Measurements from ENCODE around the gene ANKH.

The ANKH gene

GRCh38 chr5:14765587-14765986, 106.0 kb downstream of the ANKH start:
- TF ChIP-seq CTCF (IDR thresholded peaks at IDR 0.05; ENCODE audit: poor library complexity, severe bottlenecking): no peak
- ATAC-seq (ENCODE audit: low read depth) (no peak), DNase-seq (ENCODE audit: low spot score) (no peak)

GRCh38 chr5:14762549-14763216, 108.9 kb downstream of the ANKH start:
- Histone ChIP-seq H3K27me3 (ENCODE audit: insufficient read depth, poor library complexity, severe bottlenecking) (no peaks in the 10 kb centered on the region), H3K27ac (ENCODE audit: poor library complexity, severe bottlenecking) (no peak overlapping the region), H3K4me3 (ENCODE audit: severe bottlenecking) (no peak overlapping the region), H3K4me1 (ENCODE audit: insufficient read depth, poor library complexity, severe bottlenecking) (peaks cover 1% of the 10 kb centered on the region), H3K36me3 (ENCODE audit: low read depth) (no peaks in the 10 kb centered on the region), H3K9me3 (ENCODE audit: severe bottlenecking) (no peaks in the 10 kb centered on the region)
- DNase-seq (ENCODE audit: low spot score) (no peak), ATAC-seq (ENCODE audit: low read depth) (no peak)
- TF ChIP-seq CTCF (IDR thresholded peaks at IDR 0.05; ENCODE audit: poor library complexity, severe bottlenecking): no peak

More at GRCh38 chr5:14765587-14765986, 106.0 kb downstream of the ANKH start:
- H3K4me3 ChIP-seq (ENCODE audit: severe bottlenecking): no peak overlapping the region
- no peaks in the 10 kb centered on the region for H3K9me3 ChIP-seq (ENCODE audit: severe bottlenecking)
- H3K27me3 ChIP-seq (ENCODE audit: insufficient read depth, poor library complexity, severe bottlenecking): no peaks in the 10 kb centered on the region
- no peak overlapping the region for H3K27ac ChIP-seq (ENCODE audit: poor library complexity, severe bottlenecking)
- H3K36me3 ChIP-seq (ENCODE audit: low read depth): no peaks in the 10 kb centered on the region
- H3K4me1 ChIP-seq (ENCODE audit: insufficient read depth, poor library complexity, severe bottlenecking): peaks cover 10% of the 10 kb centered on the region

- Histone ChIP-seq H3K27ac (ENCODE audit: poor library complexity, severe bottlenecking) (no peak overlapping the region), H3K27me3 (ENCODE audit: insufficient read depth, poor library complexity, severe bottlenecking) (no peaks in the 10 kb centered on the region), H3K4me3 (ENCODE audit: severe bottlenecking) (no peak overlapping the region), H3K4me1 (ENCODE audit: insufficient read depth, poor library complexity, severe bottlenecking) (no peaks in the 10 kb centered on the region), H3K9me3 (ENCODE audit: severe bottlenecking) (no peaks in the 10 kb centered on the region), H3K36me3 (ENCODE audit: low read depth) (no peaks in the 10 kb centered on the region)
- ATAC-seq (ENCODE audit: low read depth) (no peak), DNase-seq (ENCODE audit: low spot score) (no peak)
- TF ChIP-seq CTCF (IDR thresholded peaks at IDR 0.05; ENCODE audit: poor library complexity, severe bottlenecking): no peak
Measured at GRCh38 chr5:14760548-14761002, 111.0 kb downstream of the ANKH start.

GRCh38 chr5:14759744-14760547, 111.6 kb downstream of the ANKH start:
- Histone ChIP-seq H3K4me3 (ENCODE audit: severe bottlenecking) (no peak overlapping the region), H3K36me3 (ENCODE audit: low read depth) (no peaks in the 10 kb centered on the region)
- TF ChIP-seq CTCF (IDR thresholded peaks at IDR 0.05; ENCODE audit: poor library complexity, severe bottlenecking): no peak

More at GRCh38 chr5:14759744-14760547, 111.6 kb downstream of the ANKH start:
- Histone ChIP-seq H3K9me3 (ENCODE audit: severe bottlenecking) (no peaks in the 10 kb centered on the region), H3K27ac (ENCODE audit: poor library complexity, severe bottlenecking) (no peak overlapping the region), H3K27me3 (ENCODE audit: insufficient read depth, poor library complexity, severe bottlenecking) (no peaks in the 10 kb centered on the region), H3K4me1 (ENCODE audit: insufficient read depth, poor library complexity, severe bottlenecking) (no peaks in the 10 kb centered on the region)
- no peak for DNase-seq (ENCODE audit: low spot score)
- no peak for ATAC-seq (ENCODE audit: low read depth)

Measured in RWPE2 (cell line).